Large intestine (tissue), 12 donors: Measurements from ENCODE around the gene STARD5. TPM values are rescaled to one million over a fixed set of nuclear protein-coding genes. Genes with fewer than 3 reads are reported as not detected.

Experiments
- DNase-seq, 2 donors: peaks; one replicate each; pipeline versions ENCODE4 v3.0.0 to v3.0.0-alpha.2; 2013
- H3K27ac ChIP-seq: one replicate; pipeline ENCODE4 v1.5.1; 2013; ENCODE audit warnings: low read length
- H3K27me3 ChIP-seq: 2 replicates; pipeline ENCODE4 v1.6.1; 2013; ENCODE audit warnings: low read length; ENCODE audit not compliant: control insufficient read depth, insufficient read depth
- H3K36me3 ChIP-seq: 2 replicates; pipeline ENCODE4 v1.6.1; 2013; ENCODE audit warnings: low read length; ENCODE audit not compliant: control insufficient read depth, insufficient read depth
- H3K4me1 ChIP-seq: one replicate; pipeline ENCODE4 v1.6.1; 2013; ENCODE audit warnings: low read length; ENCODE audit not compliant: control insufficient read depth, insufficient read depth
- H3K4me3 ChIP-seq: one replicate; pipeline ENCODE4 v1.5.1; 2013; ENCODE audit warnings: low read length
- H3K9me3 ChIP-seq: one replicate; pipeline ENCODE4 v1.6.1; 2013; ENCODE audit warnings: mild to moderate bottlenecking, low read depth, low read length, moderate library complexity; ENCODE audit not compliant: control insufficient read depth
- WGBS: methylation state at CpG from one replicate; pipeline ENCODE4 v1.1.5; 2013; ENCODE audit warnings: low lambda C conversion rate; ENCODE audit not compliant: insufficient coverage; 5-methylcytosine and 5-hydroxymethylcytosine counted together
- long read RNA-seq, 11 donors: transcript quantifications; one replicate each; lab custom pipeline, GENCODE V29; 2026
- polyA plus RNA-seq: library from polyadenylated mRNA; unstranded; fragments of 120-200 nt; gene quantifications from one replicate; pipeline ENCODE4 v1.2.1, GENCODE V29; 2013

STARD5 gene
- polyA plus RNA-seq: 31.2 TPM
- long read RNA-seq, donor 1, full-length matches to known transcripts: 3 of 3 reads
- long read RNA-seq, donor 1, partial matches to known transcripts: 0 of 3 reads
- long read RNA-seq, donor 1, other reads (novel, unspliced or antisense): 0 of 3 reads
- long read RNA-seq, donor 2, full-length matches to known transcripts: 14 of 14 reads
- long read RNA-seq, donor 2, partial matches to known transcripts: 0 of 14 reads
- long read RNA-seq, donor 2, other reads (novel, unspliced or antisense): 0 of 14 reads
- long read RNA-seq, donor 3: 0 reads
- long read RNA-seq, donor 4, full-length matches to known transcripts: 1 of 1 reads
- long read RNA-seq, donor 4, partial matches to known transcripts: 0 of 1 reads
- long read RNA-seq, donor 4, other reads (novel, unspliced or antisense): 0 of 1 reads
- long read RNA-seq, donor 5, full-length matches to known transcripts: 2 of 2 reads
- long read RNA-seq, donor 5, partial matches to known transcripts: 0 of 2 reads
- long read RNA-seq, donor 5, other reads (novel, unspliced or antisense): 0 of 2 reads
- long read RNA-seq, donor 6, full-length matches to known transcripts: 10 of 10 reads
- long read RNA-seq, donor 6, partial matches to known transcripts: 0 of 10 reads
- long read RNA-seq, donor 6, other reads (novel, unspliced or antisense): 0 of 10 reads
- long read RNA-seq, donor 7, partial matches to known transcripts: 0 of 2 reads
- long read RNA-seq, donor 7, other reads (novel, unspliced or antisense): 0 of 2 reads
- long read RNA-seq, donor 8, full-length matches to known transcripts: 12 of 12 reads
- long read RNA-seq, donor 8, partial matches to known transcripts: 0 of 12 reads
- long read RNA-seq, donor 8, other reads (novel, unspliced or antisense): 0 of 12 reads
- long read RNA-seq, donor 9, full-length matches to known transcripts: 21 of 21 reads
- long read RNA-seq, donor 9, partial matches to known transcripts: 0 of 21 reads
- long read RNA-seq, donor 9, other reads (novel, unspliced or antisense): 0 of 21 reads
- long read RNA-seq, donor 10, full-length matches to known transcripts: 6 of 6 reads
- long read RNA-seq, donor 10, partial matches to known transcripts: 0 of 6 reads
- long read RNA-seq, donor 10, other reads (novel, unspliced or antisense): 0 of 6 reads
- long read RNA-seq, donor 11, full-length matches to known transcripts: 6 of 6 reads
- long read RNA-seq, donor 11, partial matches to known transcripts: 0 of 6 reads
- long read RNA-seq, donor 11, other reads (novel, unspliced or antisense): 0 of 6 reads

- Histone ChIP-seq H3K9me3 (no peaks in the 10 kb centered on the region), H3K36me3 (peaks cover 21% of the 10 kb centered on the region), H3K4me3 (peak within 1 kb of the TSS; percentile 98), H3K27ac (peak within 1 kb of the TSS; percentile 99), H3K27me3 (no peaks in the 10 kb centered on the region), H3K4me1 (peaks cover 4% of the 10 kb centered on the region)
- WGBS: no CpG with 5 or more reads among the region's 67 CpGs
- peak; percentile 99 for DNase-seq
Measured at GRCh38 chr15:81323944-81324881, at the start of gene STARD5. Gene STARD5, minus strand, starts transcription at chr15:81324141. Its CDS starts 42 bp downstream, at chr15:81324099.

- 70% methylated on average over 1 of the region's 5 CpGs for WGBS
- peak overlapping the region; percentile 86 for H3K27ac ChIP-seq
- H3K9me3 ChIP-seq: no peaks in the 10 kb centered on the region
Measured at GRCh38 chr15:81373176-81373575, 49.2 kb upstream of the STARD5 start.

GRCh38 chr15:81372575-81372974 lies 48.6 kb upstream of the STARD5 start:
- Histone ChIP-seq H3K36me3 (no peaks in the 10 kb centered on the region), H3K4me3 (no peak overlapping the region), H3K27me3 (no peaks in the 10 kb centered on the region), H3K4me1 (peaks cover 15% of the 10 kb centered on the region), H3K27ac (peak overlapping the region; percentile 86), H3K9me3 (no peaks in the 10 kb centered on the region)
- no CpG with 5 or more reads among the region's 3 CpGs for WGBS
- DNase-seq: peak; percentile 39 to 57

More at GRCh38 chr15:81373176-81373575, 49.2 kb upstream of the STARD5 start:
- Histone ChIP-seq H3K4me3 (peak overlapping the region; percentile 3), H3K27me3 (no peaks in the 10 kb centered on the region), H3K4me1 (peaks cover 15% of the 10 kb centered on the region), H3K36me3 (no peaks in the 10 kb centered on the region)
- no peak for DNase-seq

- DNase-seq: no peak
- WGBS: 67% methylated on average over 1 of the region's 5 CpGs
Measured at GRCh38 chr15:81363718-81364500, 40.0 kb upstream of the STARD5 start.

GRCh38 chr15:81363276-81363675 lies 39.3 kb upstream of the STARD5 start:
- no peak for DNase-seq
- WGBS: no CpG with 5 or more reads among the region's 3 CpGs
- H3K27ac ChIP-seq: no peak overlapping the region
- H3K4me3 ChIP-seq: no peak overlapping the region
- H3K9me3 ChIP-seq: no peaks in the 10 kb centered on the region
- no peaks in the 10 kb centered on the region for H3K27me3 ChIP-seq
- no peaks in the 10 kb centered on the region for H3K4me1 ChIP-seq
- H3K36me3 ChIP-seq: no peaks in the 10 kb centered on the region

More at GRCh38 chr15:81363718-81364500, 40.0 kb upstream of the STARD5 start:
- no peaks in the 10 kb centered on the region for H3K36me3 ChIP-seq
- H3K4me3 ChIP-seq: no peak overlapping the region
- H3K27me3 ChIP-seq: no peaks in the 10 kb centered on the region
- no peak overlapping the region for H3K27ac ChIP-seq
- no peaks in the 10 kb centered on the region for H3K9me3 ChIP-seq
- no peaks in the 10 kb centered on the region for H3K4me1 ChIP-seq

- no peak for DNase-seq
- no peaks in the 10 kb centered on the region for H3K27me3 ChIP-seq
- no peak overlapping the region for H3K27ac ChIP-seq
- no peaks in the 10 kb centered on the region for H3K9me3 ChIP-seq
- no peaks in the 10 kb centered on the region for H3K4me1 ChIP-seq
- WGBS: no CpG with 5 or more reads among the region's 11 CpGs
- H3K36me3 ChIP-seq: no peaks in the 10 kb centered on the region
- H3K4me3 ChIP-seq: no peak overlapping the region
Measured at GRCh38 chr15:81362790-81363189, 38.8 kb upstream of the STARD5 start.

- WGBS: no CpG with 5 or more reads among the region's 7 CpGs
- no peaks in the 10 kb centered on the region for H3K9me3 ChIP-seq
- H3K36me3 ChIP-seq: no peaks in the 10 kb centered on the region
- no peak overlapping the region for H3K27ac ChIP-seq
- no peak overlapping the region for H3K4me3 ChIP-seq
- H3K27me3 ChIP-seq: no peaks in the 10 kb centered on the region
- DNase-seq: no peak
- no peaks in the 10 kb centered on the region for H3K4me1 ChIP-seq
Measured at GRCh38 chr15:81361891-81362290, 38.0 kb upstream of the STARD5 start.

GRCh38 chr15:81360491-81360890 lies 36.5 kb upstream of the STARD5 start:
- H3K4me3 ChIP-seq: no peak overlapping the region
- H3K27ac ChIP-seq: no peak overlapping the region
- DNase-seq: no peak
- no peaks in the 10 kb centered on the region for H3K9me3 ChIP-seq
- H3K27me3 ChIP-seq: no peaks in the 10 kb centered on the region
- no peaks in the 10 kb centered on the region for H3K4me1 ChIP-seq
- no CpG with 5 or more reads among the region's 5 CpGs for WGBS
- no peaks in the 10 kb centered on the region for H3K36me3 ChIP-seq

GRCh38 chr15:81358248-81358647 lies 34.3 kb upstream of the STARD5 start:
- H3K27ac ChIP-seq: no peak overlapping the region
- WGBS: no CpG with 5 or more reads among the region's 6 CpGs

More at GRCh38 chr15:81358248-81358647, 34.3 kb upstream of the STARD5 start:
- no peak overlapping the region for H3K4me3 ChIP-seq
- no peaks in the 10 kb centered on the region for H3K9me3 ChIP-seq
- H3K4me1 ChIP-seq: no peaks in the 10 kb centered on the region
- no peaks in the 10 kb centered on the region for H3K27me3 ChIP-seq
- DNase-seq: no peak
- H3K36me3 ChIP-seq: no peaks in the 10 kb centered on the region
